Large intestine (tissue), 3 donors: ENCODE results near the gene AKAP5. TPM values are rescaled to one million over a fixed set of nuclear protein-coding genes. Genes with fewer than 3 reads are reported as not detected.

Source experiments
- DNase-seq, 2 donors: peaks; one replicate each; pipeline versions ENCODE4 v3.0.0 to v3.0.0-alpha.2; 2013
- H3K27ac ChIP-seq: one replicate; pipeline ENCODE4 v1.5.1; 2013; ENCODE audit warnings: low read length
- H3K27me3 ChIP-seq: 2 replicates; pipeline ENCODE4 v1.6.1; 2013; ENCODE audit warnings: low read length; ENCODE audit not compliant: control insufficient read depth, insufficient read depth
- H3K36me3 ChIP-seq: 2 replicates; pipeline ENCODE4 v1.6.1; 2013; ENCODE audit warnings: low read length; ENCODE audit not compliant: control insufficient read depth, insufficient read depth
- H3K4me1 ChIP-seq: one replicate; pipeline ENCODE4 v1.6.1; 2013; ENCODE audit warnings: low read length; ENCODE audit not compliant: control insufficient read depth, insufficient read depth
- H3K4me3 ChIP-seq: one replicate; pipeline ENCODE4 v1.5.1; 2013; ENCODE audit warnings: low read length
- H3K9me3 ChIP-seq: one replicate; pipeline ENCODE4 v1.6.1; 2013; ENCODE audit warnings: mild to moderate bottlenecking, low read depth, low read length, moderate library complexity; ENCODE audit not compliant: control insufficient read depth
- WGBS: methylation state at CpG from one replicate; pipeline ENCODE4 v1.1.5; 2013; ENCODE audit warnings: low lambda C conversion rate; ENCODE audit not compliant: insufficient coverage; 5-methylcytosine and 5-hydroxymethylcytosine counted together
- polyA plus RNA-seq: library from polyadenylated mRNA; unstranded; fragments of 120-200 nt; gene quantifications from one replicate; pipeline ENCODE4 v1.2.1, GENCODE V29; 2013

AKAP5 gene
- polyA plus RNA-seq, 1 donor: 3.4 TPM

DNA sequence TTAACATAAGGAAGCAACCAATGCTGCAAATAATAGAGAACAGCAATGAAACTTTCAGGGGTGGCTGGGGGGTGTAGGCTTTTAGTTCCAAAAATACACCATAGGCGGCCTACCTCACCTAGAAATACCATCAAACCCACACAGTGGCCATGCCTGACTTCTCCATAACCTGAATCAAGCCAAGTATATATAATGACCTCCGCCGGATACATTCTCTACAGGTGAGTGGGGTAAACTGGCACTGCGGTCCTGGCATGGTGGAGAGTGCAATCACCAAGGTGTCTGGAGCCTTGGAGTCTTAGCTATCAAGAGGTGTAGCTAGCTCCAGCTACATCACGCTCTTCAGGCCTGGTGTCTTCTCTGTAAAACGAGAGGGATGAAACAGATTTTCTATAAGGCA lies 37.2 kb downstream of the AKAP5 start:
- H3K27me3 ChIP-seq: no peaks in the 10 kb centered on the region
- DNase-seq: peak in 1 of 2 donors; percentile 16
- 0% methylated on average over 1 of the region's 6 CpGs for WGBS
- H3K36me3 ChIP-seq: no peaks in the 10 kb centered on the region
- peaks cover 3% of the 10 kb centered on the region for H3K9me3 ChIP-seq
- peak overlapping the region; percentile 85 for H3K4me3 ChIP-seq
- peak overlapping the region; percentile 99 for H3K27ac ChIP-seq
- peaks cover 38% of the 10 kb centered on the region for H3K4me1 ChIP-seq

GRCh38 chr14:64502887-64503433 lies 37.7 kb downstream of the AKAP5 start:
- Histone ChIP-seq H3K36me3 (no peaks in the 10 kb centered on the region), H3K4me1 (peaks cover 38% of the 10 kb centered on the region), H3K9me3 (peaks cover 3% of the 10 kb centered on the region), H3K4me3 (peak overlapping the region; percentile 85), H3K27me3 (no peaks in the 10 kb centered on the region), H3K27ac (peak overlapping the region; percentile 99)
- DNase-seq: peak; percentile 27 to 73
- 0% methylated on average over 2 of the region's 29 CpGs for WGBS

GRCh38 chr14:64503434-64504309 lies 38.4 kb downstream of the AKAP5 start, which contains the start of gene ZBTB25:
ZBTB25 (minus strand) TSS chr14:64503838; CDS start chr14:64490533, 13,305 bp downstream.
- WGBS: no CpG with 5 or more reads among the region's 87 CpGs
- H3K4me3 ChIP-seq: peak within 1 kb of the TSS; percentile 85
- peak within 1 kb of the TSS; percentile 99 for H3K27ac ChIP-seq
- no peaks in the 10 kb centered on the region for H3K36me3 ChIP-seq
- H3K4me1 ChIP-seq: peaks cover 38% of the 10 kb centered on the region
- H3K27me3 ChIP-seq: no peaks in the 10 kb centered on the region
- peaks cover 3% of the 10 kb centered on the region for H3K9me3 ChIP-seq
- peak; percentile 94 for DNase-seq

DNA sequence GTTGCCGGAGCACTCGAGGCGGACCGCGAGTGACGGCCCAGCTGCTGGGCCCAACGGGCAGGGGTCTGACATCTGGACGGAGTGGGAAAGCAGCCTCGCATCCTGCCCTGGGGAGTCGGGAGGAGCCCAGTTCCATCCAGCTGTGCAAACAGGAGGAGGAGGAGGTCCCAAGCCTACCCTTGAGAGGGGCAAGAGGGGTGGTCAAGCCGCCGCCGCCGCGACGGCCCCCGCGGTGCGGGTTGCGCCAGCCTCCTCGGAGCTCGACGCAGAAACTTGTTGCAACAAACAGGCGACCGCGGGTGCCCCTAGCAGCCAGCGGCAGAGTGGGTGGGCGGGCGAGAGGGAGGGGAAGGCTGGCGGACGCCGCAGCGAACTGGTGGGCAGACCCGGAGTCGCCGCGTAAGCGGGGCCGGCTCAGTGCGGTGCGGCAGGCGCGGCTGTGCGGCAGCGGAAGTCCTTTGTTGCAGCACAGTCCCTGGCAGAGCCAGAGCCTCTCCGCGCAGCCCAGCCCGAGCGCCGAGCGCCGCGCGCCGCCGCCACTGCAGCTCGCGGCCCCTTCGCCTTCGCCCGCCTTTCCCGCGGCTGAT lies 39.1 kb downstream of the AKAP5 start, which contains the start of gene ZBTB1:
ZBTB1 (plus strand) TSS at position 461 of the 587 bp plus-strand sequence. CDS start 16,735 bp downstream, outside the sequence.
- Histone ChIP-seq H3K9me3 (peaks cover 3% of the 10 kb centered on the region), H3K4me3 (peak within 1 kb of the TSS; percentile 85), H3K4me1 (peaks cover 38% of the 10 kb centered on the region), H3K36me3 (no peaks in the 10 kb centered on the region), H3K27ac (peak within 1 kb of the TSS; percentile 99), H3K27me3 (no peaks in the 10 kb centered on the region)
- WGBS: no CpG with 5 or more reads among the region's 63 CpGs
- DNase-seq: peak; percentile 78 to 88

- Histone ChIP-seq H3K36me3 (no peaks in the 10 kb centered on the region), H3K27me3 (no peaks in the 10 kb centered on the region), H3K4me3 (peak overlapping the region; percentile 85), H3K9me3 (peaks cover 3% of the 10 kb centered on the region), H3K4me1 (peaks cover 34% of the 10 kb centered on the region), H3K27ac (peak overlapping the region; percentile 99)
- 0% methylated on average over 2 of the region's 68 CpGs for WGBS
- DNase-seq: peak; percentile 85 to 90
These were observed 39.8 kb downstream of the AKAP5 start for GRCh38 chr14:64504897-64505794.

DNA sequence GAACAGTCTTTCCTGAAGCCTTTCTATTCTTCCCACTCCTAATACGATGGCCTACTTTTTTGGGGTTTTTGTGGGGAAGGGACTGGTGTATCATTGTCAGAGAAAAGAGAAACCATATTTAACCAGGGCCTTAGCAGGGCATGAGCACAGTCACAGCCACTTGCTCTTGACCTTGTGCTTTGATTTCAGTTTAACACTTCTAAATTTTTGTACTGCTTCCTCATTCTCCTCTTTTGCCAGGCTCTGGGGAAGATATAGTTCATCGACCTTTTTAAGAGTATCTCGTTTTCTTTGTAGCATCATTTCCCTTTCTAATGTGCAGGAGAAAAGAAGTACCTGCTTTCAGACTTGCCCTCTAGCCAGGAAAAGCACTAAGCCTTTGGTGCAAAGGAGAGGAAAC lies 41.4 kb downstream of the AKAP5 start:
- WGBS: 50% methylated on average over 2 of the region's 3 CpGs
- Histone ChIP-seq H3K36me3 (no peaks in the 10 kb centered on the region), H3K4me1 (peaks cover 21% of the 10 kb centered on the region), H3K4me3 (peak overlapping the region; percentile 2), H3K27me3 (no peaks in the 10 kb centered on the region), H3K27ac (no peak overlapping the region), H3K9me3 (peaks cover 3% of the 10 kb centered on the region)
- no peak for DNase-seq

DNA sequence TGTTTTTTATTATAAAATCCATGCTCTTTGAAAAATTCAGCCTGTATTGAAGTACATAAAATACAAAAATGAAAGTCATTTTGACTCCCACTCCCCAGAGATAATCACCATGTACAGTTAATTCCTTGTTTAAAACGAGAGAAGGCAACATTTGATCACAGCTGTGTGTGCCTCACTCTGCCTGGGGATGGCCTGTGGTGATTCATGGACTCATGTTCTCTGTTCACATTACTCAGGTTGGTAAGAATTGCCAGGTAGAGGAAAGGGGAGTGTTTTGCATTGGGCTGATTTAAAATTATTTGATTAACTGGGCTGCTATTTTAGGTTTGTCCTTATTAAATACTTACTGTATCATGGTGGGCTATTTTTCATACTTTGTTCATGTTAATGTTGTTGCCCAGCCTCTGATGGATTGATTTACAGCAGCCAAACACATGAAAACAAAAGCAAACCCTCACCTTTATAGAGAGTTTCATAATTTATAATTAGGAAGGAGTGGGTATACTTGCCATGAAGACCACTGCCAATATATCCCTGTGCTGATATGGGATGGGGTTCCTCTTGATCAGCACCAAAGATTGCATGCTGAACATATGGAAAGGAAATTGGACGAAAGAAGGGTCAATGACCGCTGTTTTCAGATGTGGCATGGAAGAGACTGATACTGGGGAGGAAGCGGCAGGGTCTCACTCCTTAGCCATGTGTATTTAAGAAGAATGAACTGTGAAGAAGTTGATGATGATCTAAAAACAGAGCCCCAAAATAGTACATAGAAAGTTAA lies 42.3 kb downstream of the AKAP5 start:
- Histone ChIP-seq H3K27ac (no peak overlapping the region), H3K4me3 (no peak overlapping the region), H3K9me3 (peaks cover 3% of the 10 kb centered on the region), H3K36me3 (no peaks in the 10 kb centered on the region), H3K4me1 (peaks cover 12% of the 10 kb centered on the region), H3K27me3 (no peaks in the 10 kb centered on the region)
- no peak for DNase-seq
- no CpG with 5 or more reads among the region's 4 CpGs for WGBS

DNA sequence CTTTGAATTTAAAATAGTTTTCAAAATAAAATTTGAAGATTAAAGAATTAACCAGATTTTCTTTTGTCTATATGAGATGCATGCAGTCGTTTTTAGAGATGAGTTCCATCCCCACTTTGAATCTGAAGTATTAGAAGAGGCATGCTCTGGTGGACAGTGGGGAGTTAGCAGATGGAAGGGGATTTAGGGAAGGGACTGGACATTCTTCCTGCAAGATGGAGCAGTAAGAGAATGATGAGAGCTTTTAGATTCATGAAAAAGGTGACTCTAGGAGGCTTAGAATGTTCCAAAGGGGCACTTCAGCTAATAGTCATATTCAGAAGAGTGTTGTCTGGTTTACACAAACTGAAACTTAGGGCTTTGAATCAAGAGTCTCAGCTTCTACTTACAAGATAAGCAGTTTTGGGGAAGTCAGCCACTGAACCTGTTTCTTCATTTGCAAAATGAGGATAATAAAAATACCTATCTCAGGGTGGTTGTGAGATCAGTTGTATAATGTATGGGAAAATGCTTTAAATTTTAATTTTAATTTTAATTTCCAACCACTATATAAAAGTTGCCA lies 43.0 kb downstream of the AKAP5 start:
- H3K4me1 ChIP-seq: peaks cover 10% of the 10 kb centered on the region
- H3K27me3 ChIP-seq: no peaks in the 10 kb centered on the region
- WGBS: no CpG with 5 or more reads among the region's 1 CpG
- no peak overlapping the region for H3K4me3 ChIP-seq
- no peak overlapping the region for H3K27ac ChIP-seq
- no peak for DNase-seq
- H3K36me3 ChIP-seq: no peaks in the 10 kb centered on the region
- H3K9me3 ChIP-seq: peaks cover under 1% of the 10 kb centered on the region

DNA sequence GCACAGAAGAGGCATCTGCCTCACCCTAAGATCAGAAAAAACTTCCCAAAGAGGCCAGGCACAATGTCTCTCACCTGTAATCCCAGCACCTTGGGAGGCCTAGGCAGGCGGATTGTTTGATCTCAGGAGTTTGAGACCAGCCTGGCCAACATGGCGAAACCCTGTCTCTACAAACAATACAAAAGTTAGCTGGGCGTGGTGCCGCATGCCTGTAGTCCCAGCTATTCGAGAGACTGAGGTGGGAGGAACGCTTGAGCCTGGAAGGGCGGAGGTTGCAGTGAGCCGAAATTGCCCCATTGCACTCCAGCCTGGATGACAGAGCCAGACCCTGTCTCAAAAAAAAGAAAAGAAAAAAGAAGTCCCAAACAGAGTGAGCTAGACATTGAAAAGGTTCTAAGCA lies 43.7 kb downstream of the AKAP5 start:
- peaks cover 10% of the 10 kb centered on the region for H3K4me1 ChIP-seq
- WGBS: no CpG with 5 or more reads among the region's 8 CpGs
- no peak for DNase-seq

More for the DNA sequence above, 43.7 kb downstream of the AKAP5 start:
- Histone ChIP-seq H3K4me3 (no peak overlapping the region), H3K9me3 (no peaks in the 10 kb centered on the region), H3K36me3 (no peaks in the 10 kb centered on the region), H3K27me3 (no peaks in the 10 kb centered on the region), H3K27ac (no peak overlapping the region)
